GM13976 (cell line): Measurements from ENCODE around the gene CYCS.

Experiments
- DNase-seq: peaks from one replicate; pipeline ENCODE4 v3.0.0; 2012; ENCODE audit warnings: low spot score
- in situ Hi-C: fragments of 300-500 bp; cut with MboI; formaldehyde crosslinking; loops from one replicate; pipeline ENCODE4 v1.12.0; 2022; ENCODE audit warnings: low sequenced_read_pairs, mixed read lengths, inconsistent platforms; ENCODE audit not compliant: unreplicated experiment
- TF ChIP-seq, protein P1 (sequence below): IDR thresholded peaks from 2 replicates; pipeline ENCODE4 v1.5.1; 2012; ENCODE audit warnings: borderline replicate concordance, mild to moderate bottlenecking; ENCODE audit not compliant: insufficient read depth; ENCODE audit errors: extremely low read depth, missing control alignments, control extremely low read depth

Gene CYCS

DNA sequence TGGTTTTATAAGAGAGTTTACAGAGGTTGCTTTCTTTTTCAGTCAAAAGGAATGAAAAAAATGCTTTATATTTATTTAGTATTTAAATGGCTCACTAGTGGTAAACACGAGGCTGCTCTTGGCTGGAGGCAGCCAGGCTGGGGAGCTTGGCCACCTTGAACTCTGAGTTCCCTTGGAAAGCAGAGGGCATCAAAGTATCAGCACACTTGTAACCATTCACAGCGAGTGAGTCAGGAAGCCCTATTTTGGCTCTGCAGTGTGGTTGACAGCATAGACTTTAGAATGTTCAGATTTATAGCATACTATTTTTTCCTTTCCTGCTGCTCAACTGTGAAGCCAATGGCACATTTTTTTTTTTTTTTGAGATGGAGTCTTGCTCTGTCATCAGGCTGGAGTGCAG is 51.6 kb downstream of the CYCS start:
- in situ Hi-C loops, result no loop called here
- TF ChIP-seq, protein P1, sequence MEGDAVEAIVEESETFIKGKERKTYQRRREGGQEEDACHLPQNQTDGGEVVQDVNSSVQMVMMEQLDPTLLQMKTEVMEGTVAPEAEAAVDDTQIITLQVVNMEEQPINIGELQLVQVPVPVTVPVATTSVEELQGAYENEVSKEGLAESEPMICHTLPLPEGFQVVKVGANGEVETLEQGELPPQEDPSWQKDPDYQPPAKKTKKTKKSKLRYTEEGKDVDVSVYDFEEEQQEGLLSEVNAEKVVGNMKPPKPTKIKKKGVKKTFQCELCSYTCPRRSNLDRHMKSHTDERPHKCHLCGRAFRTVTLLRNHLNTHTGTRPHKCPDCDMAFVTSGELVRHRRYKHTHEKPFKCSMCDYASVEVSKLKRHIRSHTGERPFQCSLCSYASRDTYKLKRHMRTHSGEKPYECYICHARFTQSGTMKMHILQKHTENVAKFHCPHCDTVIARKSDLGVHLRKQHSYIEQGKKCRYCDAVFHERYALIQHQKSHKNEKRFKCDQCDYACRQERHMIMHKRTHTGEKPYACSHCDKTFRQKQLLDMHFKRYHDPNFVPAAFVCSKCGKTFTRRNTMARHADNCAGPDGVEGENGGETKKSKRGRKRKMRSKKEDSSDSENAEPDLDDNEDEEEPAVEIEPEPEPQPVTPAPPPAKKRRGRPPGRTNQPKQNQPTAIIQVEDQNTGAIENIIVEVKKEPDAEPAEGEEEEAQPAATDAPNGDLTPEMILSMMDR, result no peak
- no peak for DNase-seq
